ENCODE data around the gene LELP1.
"Not testable (repeated sequence)": the region's sequence is repeated elsewhere in the genome, so short reads cannot be mapped to it uniquely, and the experiment has no call there.

LELP1 gene

GRCh38 chr1:153228491-153228890, 25.3 kb downstream of the LELP1 start:
- no peak for DNase-seq (ENCODE audit: low read depth in 1 of 2, low spot score in 1 of 2)

GRCh38 chr1:153229076-153229829, 26.0 kb downstream of the LELP1 start:
- DNase-seq (ENCODE audit: low read depth in 1 of 2, low spot score in 1 of 2): not testable (repeated sequence)

GRCh38 chr1:153231363-153231762, 28.1 kb downstream of the LELP1 start:
- no peak for DNase-seq (ENCODE audit: low read depth in 1 of 2, low spot score in 1 of 2)

- DNase-seq (ENCODE audit: low read depth in 1 of 2, low spot score in 1 of 2): no peak
Measured at GRCh38 chr1:153231785-153232184, 28.6 kb downstream of the LELP1 start.

GRCh38 chr1:153232553-153232952, 29.3 kb downstream of the LELP1 start:
- DNase-seq (ENCODE audit: low read depth in 1 of 2, low spot score in 1 of 2): no peak

GRCh38 chr1:153233448-153233847, 30.2 kb downstream of the LELP1 start:
- no peak for DNase-seq (ENCODE audit: low read depth in 1 of 2, low spot score in 1 of 2)

- no peak for DNase-seq (ENCODE audit: low read depth in 1 of 2, low spot score in 1 of 2)
Measured at GRCh38 chr1:153238527-153238926, 35.3 kb downstream of the LELP1 start.

- no peak for DNase-seq (ENCODE audit: low read depth in 1 of 2, low spot score in 1 of 2)
Measured at GRCh38 chr1:153242160-153242559, 38.9 kb downstream of the LELP1 start.

- DNase-seq (ENCODE audit: low read depth in 1 of 2, low spot score in 1 of 2): no peak
Measured at GRCh38 chr1:153245466-153245865, 42.2 kb downstream of the LELP1 start.

GRCh38 chr1:153246018-153246417, 42.8 kb downstream of the LELP1 start:
- DNase-seq (ENCODE audit: low read depth in 1 of 2, low spot score in 1 of 2): no peak

GRCh38 chr1:153246825-153247224, 43.6 kb downstream of the LELP1 start:
- no peak for DNase-seq (ENCODE audit: low read depth in 1 of 2, low spot score in 1 of 2)

GRCh38 chr1:153248176-153248879, 45.1 kb downstream of the LELP1 start:
- DNase-seq (ENCODE audit: low read depth in 1 of 2, low spot score in 1 of 2): no peak

- no peak for DNase-seq (ENCODE audit: low read depth in 1 of 2, low spot score in 1 of 2)
Measured at GRCh38 chr1:153250166-153250565, 46.9 kb downstream of the LELP1 start.

GRCh38 chr1:153251087-153251486, 47.9 kb downstream of the LELP1 start:
- no peak for DNase-seq (ENCODE audit: low read depth in 1 of 2, low spot score in 1 of 2)

- DNase-seq (ENCODE audit: low read depth in 1 of 2, low spot score in 1 of 2): no peak
Measured at GRCh38 chr1:153251562-153251961, 48.3 kb downstream of the LELP1 start.

- DNase-seq (ENCODE audit: low read depth in 1 of 2, low spot score in 1 of 2): no peak
Measured at GRCh38 chr1:153251988-153252387, 48.8 kb downstream of the LELP1 start.

- no peak for DNase-seq (ENCODE audit: low read depth in 1 of 2, low spot score in 1 of 2)
Measured at GRCh38 chr1:153253076-153253475, 49.8 kb downstream of the LELP1 start.

GRCh38 chr1:153253693-153254092, 50.5 kb downstream of the LELP1 start:
- DNase-seq (ENCODE audit: low read depth in 1 of 2, low spot score in 1 of 2): no peak
